NT2/D1 (cell line): ENCODE results near the gene CATSPERD.

Experiments used
- DNase-seq: peaks from one replicate; pipeline ENCODE4 v3.0.0-alpha.2; 2011; ENCODE audit warnings: low read depth, low spot score
- H3K27me3 ChIP-seq: 2 replicates; pipeline ENCODE4 v1.6.0; 2011; ENCODE audit warnings: mild to moderate bottlenecking; ENCODE audit not compliant: insufficient read length, insufficient read depth
- H3K36me3 ChIP-seq: 2 replicates; pipeline ENCODE4 v1.6.1; 2011; ENCODE audit warnings: mild to moderate bottlenecking, low read length, mixed read lengths; ENCODE audit not compliant: insufficient read depth, insufficient read length
- H3K4me1 ChIP-seq: 2 replicates; pipeline ENCODE4 v1.5.1; 2011; ENCODE audit not compliant: insufficient read depth, insufficient read length
- H3K4me3 ChIP-seq: 2 replicates; pipeline ENCODE4 v1.5.1; 2011; ENCODE audit warnings: low read depth; ENCODE audit not compliant: insufficient read length
- H3K9ac ChIP-seq: 2 replicates; pipeline ENCODE4 v1.6.0; 2011; ENCODE audit warnings: low read depth; ENCODE audit not compliant: insufficient read length
- H3K9me3 ChIP-seq: 2 replicates; pipeline ENCODE4 v1.5.1; 2011; ENCODE audit warnings: mild to moderate bottlenecking, low read length; ENCODE audit not compliant: insufficient read depth
- SUZ12 ChIP-seq: IDR thresholded peaks from 2 replicates; pipeline ENCODE4 v1.6.1; 2011; ENCODE audit not compliant: insufficient read length, insufficient read depth; ENCODE audit errors: extremely low read depth
- YY1 ChIP-seq: IDR thresholded peaks from 2 replicates; pipeline ENCODE4 v1.6.1; 2011; ENCODE audit not compliant: insufficient read length, insufficient read depth
- ZNF274 ChIP-seq: IDR thresholded peaks from 2 replicates; pipeline ENCODE4 v1.6.1; 2011; ENCODE audit warnings: mild to moderate bottlenecking, low read depth, low read length

Gene CATSPERD, protein sequence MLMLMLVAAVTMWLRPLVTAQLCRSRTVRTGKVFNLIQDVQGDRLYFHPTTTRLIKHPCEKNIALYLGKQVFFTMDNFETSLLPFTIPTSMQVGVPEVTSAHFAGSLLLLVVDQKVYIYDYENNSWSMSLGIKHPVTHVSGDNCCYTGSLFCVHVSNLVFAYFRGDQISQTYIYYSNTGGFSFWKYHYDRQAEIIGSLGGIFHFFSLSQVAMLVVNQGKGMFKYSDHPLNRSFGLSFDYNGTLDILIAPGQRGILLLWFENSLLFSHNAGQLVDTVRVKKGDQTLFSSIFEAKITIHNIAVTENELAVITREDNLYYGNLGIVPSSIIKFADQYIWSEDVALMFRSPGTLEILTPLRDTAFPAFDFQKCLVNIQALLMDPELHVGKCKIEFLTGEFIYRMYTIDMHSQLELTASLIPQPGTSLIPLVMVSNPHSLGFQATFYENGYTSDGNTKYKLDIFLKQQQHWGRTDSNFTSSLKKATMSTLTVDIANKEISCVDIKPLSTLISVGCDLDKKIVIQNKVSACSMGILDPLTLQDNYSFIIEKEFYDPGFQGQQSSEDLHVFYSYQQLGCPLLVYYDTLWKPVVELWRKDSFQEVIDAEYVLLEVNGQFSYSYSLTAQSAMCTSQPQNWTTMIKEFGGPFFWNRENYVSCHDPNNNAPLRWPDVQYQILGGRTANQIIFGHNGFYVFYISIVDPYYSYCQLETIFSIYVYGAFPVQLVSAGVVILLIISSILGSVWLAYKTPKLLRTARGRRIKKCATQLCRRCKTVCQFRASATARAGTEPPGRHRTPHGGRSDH

DNA sequence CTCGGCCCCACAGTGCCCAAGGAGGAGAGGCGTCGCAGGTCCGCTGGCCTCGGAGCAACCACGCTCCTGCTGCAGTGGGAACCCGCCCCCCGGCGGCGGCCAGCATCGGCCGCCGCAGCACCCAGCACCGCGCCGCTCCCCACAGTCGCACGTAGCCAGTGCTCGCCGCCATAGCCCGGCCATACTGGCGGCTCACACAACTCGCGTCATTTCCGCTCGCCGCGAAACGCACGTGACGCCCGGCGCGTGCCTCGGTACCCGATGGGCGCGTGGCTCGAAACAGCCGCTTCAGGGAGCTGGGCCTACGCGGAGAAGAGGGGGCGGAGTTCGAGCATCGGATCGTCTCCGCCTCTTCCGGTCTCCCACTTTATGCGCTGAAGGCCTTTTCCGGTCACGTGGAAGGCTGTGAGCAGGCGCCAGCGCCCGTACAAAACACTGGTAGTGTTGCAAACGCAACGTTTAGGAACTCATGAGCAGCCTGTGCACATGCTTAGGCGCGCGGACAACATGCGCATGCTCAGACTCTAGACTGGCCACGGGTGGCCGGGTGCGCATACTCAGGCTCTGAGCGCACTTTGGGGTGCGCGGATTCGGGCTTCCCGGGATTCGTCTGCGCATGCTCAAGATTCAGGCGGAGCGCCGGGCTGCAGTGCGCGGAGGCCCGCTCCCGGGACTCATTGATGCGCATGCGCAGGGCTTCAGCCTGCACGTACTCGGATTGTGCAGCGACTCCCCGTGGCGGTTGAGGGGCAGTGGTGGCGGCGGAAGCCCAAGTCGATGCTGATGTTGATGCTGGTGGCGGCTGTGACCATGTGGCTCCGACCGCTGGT lies at the start of gene CATSPERD, which contains the start of gene LONP1:
Gene CATSPERD (plus strand): TSS at position 677 of the 830 bp plus-strand sequence. CDS start 101 bp downstream, at position 778.
Gene LONP1 (minus strand): TSS at position 186 of the 830 bp plus-strand sequence. CDS start 14 bp downstream, at position 172.
- peak; percentile 98 for DNase-seq
- peaks cover 5% of the 10 kb centered on the region for H3K4me1 ChIP-seq
- peaks cover 25% of the 10 kb centered on the region for H3K36me3 ChIP-seq
- peak within 1 kb of the TSS; percentile 98 for H3K4me3 ChIP-seq
- H3K27me3 ChIP-seq = no peaks in the 10 kb centered on the region
- no peaks in the 10 kb centered on the region for H3K9me3 ChIP-seq
- peak within 1 kb of the TSS; percentile 99 for H3K9ac ChIP-seq
- peak; percentile 89 for TF ChIP-seq YY1
- no peak for TF ChIP-seq SUZ12

DNA sequence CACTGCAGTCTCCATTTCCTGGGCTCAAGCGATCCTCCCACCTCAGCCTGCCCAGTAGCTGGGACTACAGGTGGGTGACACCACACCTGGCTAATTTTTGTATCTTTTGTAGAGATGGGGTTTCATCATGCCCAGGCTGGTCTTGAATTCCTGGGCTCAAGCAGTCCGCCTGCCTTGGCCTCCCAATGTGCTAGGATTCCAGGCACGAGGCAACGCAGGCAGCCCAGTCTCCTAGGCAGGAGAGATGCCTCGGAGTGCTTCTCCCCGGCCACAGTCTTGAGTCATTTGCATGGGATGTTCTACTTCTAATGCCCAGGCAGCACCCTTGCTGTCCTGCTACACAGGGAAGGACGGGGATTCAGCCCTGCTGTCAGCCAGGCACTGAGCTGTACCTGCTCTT lies 48.8 kb upstream of the CATSPERD start:
- Histone ChIP-seq H3K27me3 (no peaks in the 10 kb centered on the region), H3K9me3 (no peaks in the 10 kb centered on the region), H3K4me3 (no peak overlapping the region), H3K9ac (no peak overlapping the region), H3K36me3 (peaks cover 80% of the 10 kb centered on the region), H3K4me1 (peaks cover 19% of the 10 kb centered on the region)
- no peak for TF ChIP-seq SUZ12
- TF ChIP-seq ZNF274 = no peak
- no peak for TF ChIP-seq YY1
- DNase-seq = no peak

- Histone ChIP-seq H3K4me3 (no peak overlapping the region), H3K27me3 (no peaks in the 10 kb centered on the region), H3K9ac (no peak overlapping the region), H3K4me1 (peaks cover 13% of the 10 kb centered on the region), H3K9me3 (no peaks in the 10 kb centered on the region), H3K36me3 (peaks cover 80% of the 10 kb centered on the region)
- DNase-seq = no peak
- TF ChIP-seq SUZ12 (no peak), YY1 (no peak), ZNF274 (no peak)
Measured at GRCh38 chr19:5672708-5673459, 47.6 kb upstream of the CATSPERD start.

- Histone ChIP-seq H3K36me3 (peaks cover 78% of the 10 kb centered on the region), H3K9ac (no peak overlapping the region), H3K4me3 (no peak overlapping the region), H3K27me3 (no peaks in the 10 kb centered on the region), H3K9me3 (no peaks in the 10 kb centered on the region), H3K4me1 (peaks cover 10% of the 10 kb centered on the region)
- no peak for DNase-seq
- TF ChIP-seq YY1 (no peak), ZNF274 (no peak)
Measured at GRCh38 chr19:5673752-5674151, 46.7 kb upstream of the CATSPERD start.

GRCh38 chr19:5674714-5675113 lies 45.7 kb upstream of the CATSPERD start:
- no peak for DNase-seq
- no peaks in the 10 kb centered on the region for H3K9me3 ChIP-seq
- H3K4me1 ChIP-seq = peaks cover 4% of the 10 kb centered on the region
- H3K27me3 ChIP-seq = no peaks in the 10 kb centered on the region
- H3K36me3 ChIP-seq = peaks cover 68% of the 10 kb centered on the region
- TF ChIP-seq SUZ12 = no peak
- no peak for TF ChIP-seq ZNF274
- no peak for TF ChIP-seq YY1
- H3K4me3 ChIP-seq = no peak overlapping the region
- H3K9ac ChIP-seq = no peak overlapping the region

GRCh38 chr19:5676105-5676771 lies 44.2 kb upstream of the CATSPERD start:
- no peak for DNase-seq
- H3K4me3 ChIP-seq = no peak overlapping the region
- H3K9ac ChIP-seq = no peak overlapping the region
- H3K27me3 ChIP-seq = no peaks in the 10 kb centered on the region
- peaks cover 59% of the 10 kb centered on the region for H3K36me3 ChIP-seq
- no peaks in the 10 kb centered on the region for H3K9me3 ChIP-seq
- peaks cover 7% of the 10 kb centered on the region for H3K4me1 ChIP-seq
- TF ChIP-seq SUZ12 (no peak), ZNF274 (no peak), YY1 (no peak)
